H1 (cell line): Measurements from ENCODE around the gene GPBP1L1. TPM values are rescaled to one million over a fixed set of nuclear protein-coding genes. Genes with fewer than 3 reads are reported as not detected.

Experiments
- CTCF ChIA-PET: fragments of 300-600 bp; sonication (Branson Sonifier 250); formaldehyde crosslinking; loops from one replicate; lab custom pipeline; 2021; ENCODE audit not compliant: partially characterized antibody; lab: Charles Lee
- POLR2A ChIA-PET: fragments of 300-600 bp; sonication (Branson Sonifier 250); formaldehyde crosslinking; loops from one replicate; lab custom pipeline; 2021; ENCODE audit warnings: inconsistent platforms; ENCODE audit not compliant: partially characterized antibody; lab: Charles Lee
- DNase-seq, 2 experiments: peaks; one replicate each; pipeline versions ENCODE4 v3.0.0 to v3.0.0-alpha.2; 2010 to 2022; ENCODE audit warnings: low spot score in 2 of 2, low read depth in 1 of 2, mixed read lengths in 1 of 2
- FAIRE-seq: peaks from 2 replicates; lab custom pipeline; 2011; peaks lifted over from hg19 to GRCh38; lab: Jason Lieb, UNC
- H2AFZ ChIP-seq: 2 replicates; pipeline ENCODE4 v1.8.1; 2012; ENCODE audit warnings: low read length, inconsistent platforms
- H2AK5ac ChIP-seq: 2 replicates; pipeline ENCODE4 v1.6.1; 2013; ENCODE audit warnings: low read depth, low read length
- H2BK120ac ChIP-seq: replicated peaks from 2 replicates; pipeline ENCODE3; 2013; ENCODE audit warnings: low read depth, low read length, inconsistent platforms
- H2BK12ac ChIP-seq: 2 replicates; pipeline ENCODE4 v1.6.1; 2013; ENCODE audit warnings: low read depth, low read length
- H2BK15ac ChIP-seq: 2 replicates; pipeline ENCODE4 v1.6.1; 2013; ENCODE audit warnings: low read length
- H2BK20ac ChIP-seq: 2 replicates; pipeline ENCODE4 v1.6.1; 2013; ENCODE audit warnings: low read length
- H2BK5ac ChIP-seq: 2 replicates; pipeline ENCODE4 v1.6.1; 2013; ENCODE audit warnings: low read depth, low read length
- H3K14ac ChIP-seq: 2 replicates; pipeline ENCODE4 v1.6.1; 2013; ENCODE audit warnings: inconsistent platforms; ENCODE audit not compliant: insufficient read length
- H3K18ac ChIP-seq: 2 replicates; pipeline ENCODE4 v1.6.1; 2013; ENCODE audit warnings: low read length; ENCODE audit errors: extremely low read depth
- H3K23ac ChIP-seq: 2 replicates; pipeline ENCODE4 v1.6.1; 2013; ENCODE audit warnings: inconsistent platforms; ENCODE audit not compliant: insufficient read length
- H3K23me2 ChIP-seq: 2 replicates; pipeline ENCODE4 v1.6.1; 2013; ENCODE audit warnings: low read depth, low read length
- H3K27ac ChIP-seq: 2 replicates; pipeline ENCODE4 v1.6.1; 2011; ENCODE audit warnings: low read depth, low read length, inconsistent platforms
- H3K27me3 ChIP-seq, 4 experiments: replicated peaks in 1 of 4; 1 replicate in 1 of 4; 2 replicates in 3 of 4; pipeline versions ENCODE4 v1.6.1 to v1.8.1; 2011 to 2013; ENCODE audit warnings: low read length in 3 of 4, mild to moderate bottlenecking in 3 of 4, inconsistent platforms in 2 of 4, mixed read lengths in 2 of 4, moderate library complexity in 1 of 4; ENCODE audit not compliant: control insufficient read depth in 3 of 4, insufficient read depth in 3 of 4; ENCODE audit errors: extremely low read depth in 1 of 4
- H3K36me3 ChIP-seq, 4 experiments: 2 replicates each; pipeline versions ENCODE4 v1.6.1 to v1.8.1; 2011 to 2013; ENCODE audit warnings: mild to moderate bottlenecking in 4 of 4, low read length in 3 of 4, moderate library complexity in 2 of 4, control low read depth in 1 of 4, inconsistent platforms in 1 of 4; ENCODE audit not compliant: insufficient read depth in 4 of 4, control insufficient read depth in 2 of 4
- H3K4ac ChIP-seq: replicated peaks from 2 replicates; pipeline ENCODE3; 2013; ENCODE audit warnings: low read length, low read depth, mixed read lengths, inconsistent platforms; ENCODE audit not compliant: insufficient read length
- H3K4me1 ChIP-seq, 4 experiments: replicated peaks in 1 of 4; 1 replicate in 1 of 4; 2 replicates in 3 of 4; pipeline versions ENCODE4 v1.6.1 to v1.8.1; 2011 to 2013; ENCODE audit warnings: low read length in 3 of 4, inconsistent platforms in 2 of 4, mixed read lengths in 1 of 4; ENCODE audit not compliant: insufficient read depth in 4 of 4, control insufficient read depth in 3 of 4
- H3K4me2 ChIP-seq, 2 experiments: 2 replicates each; pipeline versions ENCODE4 v1.6.1 to v1.8.1; 2011 to 2013; ENCODE audit warnings: low read depth in 2 of 2, low read length in 2 of 2, control low read depth in 1 of 2, inconsistent platforms in 1 of 2, mild to moderate bottlenecking in 1 of 2; ENCODE audit not compliant: insufficient read depth in 1 of 2
- H3K4me3 ChIP-seq, 4 experiments: fragments of 200-600, 300-600 bp in 1 of 4; sonication (generic), shearing (Covaris generic), sonication (Bioruptor Twin) in 1 of 4; 2 replicates each; pipeline versions ENCODE4 v1.5.1 to v1.8.1; 2011 to 2016; ENCODE audit warnings: low read length in 4 of 4, low read depth in 3 of 4, control low read depth in 2 of 4, inconsistent platforms in 2 of 4, mild to moderate bottlenecking in 2 of 4, mixed read lengths in 1 of 4, moderate library complexity in 1 of 4; ENCODE audit not compliant: insufficient read depth in 2 of 4; ENCODE audit errors: extremely low read depth in 1 of 4
- H3K56ac ChIP-seq: replicated peaks from 2 replicates; pipeline ENCODE3; 2013; ENCODE audit warnings: low read depth, mild to moderate bottlenecking, mixed read lengths, low read length, inconsistent platforms; ENCODE audit not compliant: insufficient read length
- H3K79me1 ChIP-seq: 2 replicates; pipeline ENCODE4 v1.6.1; 2013; ENCODE audit warnings: low read depth, low read length, control low read depth
- H3K79me2 ChIP-seq, 2 experiments: 2 replicates each; pipeline versions ENCODE4 v1.6.1 to v1.8.1; 2012 to 2013; ENCODE audit warnings: low read length in 2 of 2, mild to moderate bottlenecking in 2 of 2, inconsistent platforms in 1 of 2; ENCODE audit not compliant: insufficient read depth in 2 of 2, control insufficient read depth in 1 of 2
- H3K9ac ChIP-seq, 4 experiments: replicated peaks in 1 of 4; 1 replicate in 1 of 4; 2 replicates in 3 of 4; pipeline versions ENCODE4 v1.6.1 to v1.8.1; 2011 to 2013; ENCODE audit warnings: low read depth in 3 of 4, low read length in 3 of 4, control low read depth in 2 of 4, mild to moderate bottlenecking in 2 of 4, moderate library complexity in 2 of 4, inconsistent platforms in 1 of 4; ENCODE audit errors: extremely low read depth in 1 of 4
- H3K9me3 ChIP-seq, 2 experiments: 2 replicates each; pipeline versions ENCODE4 v1.6.1 to v1.8.1; 2012 to 2013; ENCODE audit warnings: mild to moderate bottlenecking in 2 of 2, moderate library complexity in 2 of 2, control low read depth in 1 of 2, inconsistent platforms in 1 of 2, low read depth in 1 of 2, low read length in 1 of 2, mixed read lengths in 1 of 2; ENCODE audit not compliant: insufficient read depth in 2 of 2
- H4K20me1 ChIP-seq, 2 experiments: replicated peaks in 1 of 2; 2 replicates each; pipeline versions ENCODE3 to v1.8.1; 2011 to 2013; ENCODE audit warnings: inconsistent platforms in 2 of 2, low read length in 2 of 2, mild to moderate bottlenecking in 1 of 2; ENCODE audit not compliant: insufficient read depth in 2 of 2, control insufficient read depth in 1 of 2
- H4K5ac ChIP-seq: 2 replicates; pipeline ENCODE4 v1.6.1; 2013; ENCODE audit warnings: low read length, low read depth, mixed read lengths, inconsistent platforms; ENCODE audit not compliant: insufficient read length
- H4K8ac ChIP-seq: 2 replicates; pipeline ENCODE4 v1.8.0; 2013; ENCODE audit warnings: mild to moderate bottlenecking, moderate library complexity, low read length, inconsistent platforms; ENCODE audit not compliant: insufficient read depth; ENCODE audit errors: extremely low read depth
- H4K91ac ChIP-seq: replicated peaks from 2 replicates; pipeline ENCODE3; 2013; ENCODE audit warnings: low read length, mixed read lengths, inconsistent platforms; ENCODE audit not compliant: insufficient read length
- CREB1 ChIP-seq: IDR thresholded peaks from 2 replicates; pipeline ENCODE4 v1.6.1; 2012; ENCODE audit warnings: inconsistent platforms
- CTBP2 ChIP-seq: IDR thresholded peaks from 2 replicates; pipeline ENCODE4 v1.7.0; 2011; ENCODE audit warnings: borderline replicate concordance, mild to moderate bottlenecking, moderate library complexity, mixed read lengths, low read length; ENCODE audit not compliant: insufficient read depth, insufficient read length
- EGR1 ChIP-seq: IDR thresholded peaks from 2 replicates; pipeline ENCODE4 v1.6.1; 2011; ENCODE audit warnings: low read depth, low read length, borderline replicate concordance
- GABPA ChIP-seq: IDR thresholded peaks from 2 replicates; pipeline ENCODE4 v1.6.1; 2011; ENCODE audit warnings: mild to moderate bottlenecking, low read length, moderate library complexity, borderline replicate concordance; ENCODE audit not compliant: insufficient read depth
- HDAC2 ChIP-seq, 2 experiments: fragments of 300-600 bp in 1 of 2; sonication (generic) in 1 of 2; IDR thresholded peaks; 2 replicates each; pipeline ENCODE4 v1.6.1; 2011 to 2012; ENCODE audit warnings: low read depth in 2 of 2, low read length in 2 of 2, mild to moderate bottlenecking in 2 of 2, moderate library complexity in 2 of 2, borderline replicate concordance in 1 of 2, inconsistent platforms in 1 of 2
- JUN ChIP-seq: IDR thresholded peaks from 2 replicates; pipeline ENCODE4 v1.6.1; 2011; ENCODE audit warnings: low read depth, mild to moderate bottlenecking, improper control_type of control experiment, low read length
- KDM5A ChIP-seq: fragments of 200-600 bp; IDR thresholded peaks from 2 replicates; pipeline ENCODE4 v1.7.1; 2012; ENCODE audit warnings: mild to moderate bottlenecking, low read length, inconsistent platforms, mixed read lengths
- POLR2AphosphoS5 ChIP-seq: IDR thresholded peaks from 2 replicates; pipeline ENCODE4 v1.6.1; 2011; ENCODE audit warnings: low read depth, low read length
- RAD21 ChIP-seq, 2 experiments: IDR thresholded peaks in 1 of 2; conservative IDR thresholded peaks in 1 of 2; 2 replicates each; pipeline ENCODE4 v1.6.1; 2011; ENCODE audit warnings: low read depth in 2 of 2, low read length in 2 of 2, improper control_type of control experiment in 1 of 2, inconsistent platforms in 1 of 2, mild to moderate bottlenecking in 1 of 2, moderate library complexity in 1 of 2
- SIN3A ChIP-seq, 2 experiments: IDR thresholded peaks in 1 of 2; conservative IDR thresholded peaks in 1 of 2; 2 replicates each; pipeline ENCODE4 v1.6.1; 2011 to 2012; ENCODE audit warnings: low read length in 2 of 2, improper control_type of control experiment in 1 of 2, low read depth in 1 of 2, mild to moderate bottlenecking in 1 of 2
- SP4 ChIP-seq: IDR thresholded peaks from 2 replicates; pipeline ENCODE4 v1.6.1; 2012; ENCODE audit warnings: low read length, inconsistent platforms
- SUZ12 ChIP-seq: fragments of 200-600 bp; sonication (generic); IDR thresholded peaks from 2 replicates; pipeline ENCODE4 v1.6.1; 2012; ENCODE audit warnings: mild to moderate bottlenecking, inconsistent platforms, low read length, moderate library complexity, mixed read lengths
- TCF12 ChIP-seq: IDR thresholded peaks from 2 replicates; pipeline ENCODE4 v1.6.1; 2011; ENCODE audit warnings: low read depth, mild to moderate bottlenecking, low read length
- TEAD4 ChIP-seq: IDR thresholded peaks from 2 replicates; pipeline ENCODE4 v1.6.1; 2012; ENCODE audit warnings: low read depth, low read length, inconsistent platforms, mixed read lengths
- WGBS, 2 experiments: shearing (Covaris generic) in 1 of 2; methylation state at CpG; one replicate each; pipeline versions ENCODE4 v1.1.6 to v1.1.7; 2013 to 2015; ENCODE audit warnings: low lambda C conversion rate in 2 of 2, mixed read lengths in 2 of 2, inconsistent platforms in 1 of 2, low coverage in 1 of 2, missing lambda C conversion rate in 1 of 2; ENCODE audit not compliant: insufficient replicate concordance in 2 of 2, insufficient coverage in 1 of 2, insufficient read length in 1 of 2; ENCODE audit errors: extremely low coverage in 1 of 2, missing lambda C conversion rate in 1 of 2; 5-methylcytosine and 5-hydroxymethylcytosine counted together
- polyA plus RNA-seq, 7 experiments: library from polyadenylated mRNA; depleted of rRNA in 3 of 7; stranded (reverse) in 5 of 7; unstranded in 2 of 7; fragments of >200 nt in 5 of 7; fragments of 200-250 nt in 2 of 7; gene quantifications; 1 replicate in 5 of 7; 2 replicates in 1 of 7; 4 replicates in 1 of 7; pipeline versions ENCODE4 v1.2.1 to v1.2.3, GENCODE V29; 2011 to 2013; ENCODE audit warnings: missing spikeins in 2 of 7, mixed read lengths in 2 of 7
- total RNA-seq: library from RNA; stranded (reverse); fragmentation: NEBNext Ultra II Directional; extraction: Animal tissue kit (Norgen Biotek cat#: 25700); gene quantifications from 2 replicates; pipeline ENCODE4 v1.2.1, GENCODE V29; 2021

The GPBP1L1 gene
- total and polyA plus RNA-seq, 2 of the 8 experiments (the other 6 are each of a cell fraction or from before 2014, with no cell fraction given) = 70.1 to 119 TPM

DNA sequence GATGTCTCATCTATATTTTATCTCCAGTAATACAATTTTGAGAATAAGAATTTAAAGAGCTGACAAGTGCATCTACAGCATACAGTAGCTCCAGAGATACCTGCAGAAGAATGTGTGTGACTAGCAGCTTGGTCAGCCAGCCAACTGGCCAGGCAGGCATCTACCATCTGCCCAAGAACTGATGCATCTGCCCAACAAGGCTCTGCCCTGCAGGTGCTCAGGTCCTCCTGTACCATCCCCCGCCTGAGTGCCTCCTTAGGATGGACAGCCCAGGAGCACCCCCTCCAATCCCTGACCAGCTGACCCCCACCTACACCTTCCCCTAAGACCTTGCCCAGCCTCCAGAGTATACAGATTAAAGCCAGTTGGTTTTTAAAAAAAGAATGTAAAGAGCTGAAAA is 32.0 kb upstream of the GPBP1L1 start:
- no peak overlapping the region for H2BK120ac ChIP-seq
- no peaks in the 10 kb centered on the region for H3K4me1 ChIP-seq
- no peaks in the 10 kb centered on the region for H4K20me1 ChIP-seq
- H3K14ac ChIP-seq = no peak overlapping the region
- H2BK5ac ChIP-seq = no peak overlapping the region
- H3K18ac ChIP-seq = no peak overlapping the region
- ChIA-PET CTCF (interaction anchor here (1.4 to 2.2 kb wide), 3 partner anchors 11 to 85 kb away, joined by 3 to 8 read pairs (median 3); partner anchors contain the start of gene MAST2), POLR2A (no interaction called here)
- no peak overlapping the region for H3K23ac ChIP-seq
- no peak overlapping the region for H3K27ac ChIP-seq
- H3K4me2 ChIP-seq = no peak overlapping the region
- H3K79me2 ChIP-seq = no peaks in the 10 kb centered on the region
- WGBS, 2 experiments = 100% methylated on average over 1 of the region's 1 CpG; no CpG with 5 or more reads in 1 of the 2 experiments
- no peak overlapping the region for H4K8ac ChIP-seq
- no peak overlapping the region for H2BK15ac ChIP-seq
- no peak overlapping the region for H3K56ac ChIP-seq
- H2AFZ ChIP-seq = no peak overlapping the region
- no peaks in the 10 kb centered on the region for H3K36me3 ChIP-seq
- no peak for DNase-seq
- H2BK20ac ChIP-seq = no peak overlapping the region
- H2AK5ac ChIP-seq = no peak overlapping the region
- H2BK12ac ChIP-seq = no peak overlapping the region
- H3K4ac ChIP-seq = no peak overlapping the region
- no peak overlapping the region for H4K5ac ChIP-seq
- FAIRE-seq = no peak
- H3K4me3 ChIP-seq = no peak overlapping the region
- no peaks in the 10 kb centered on the region for H3K27me3 ChIP-seq
- H3K9me3 ChIP-seq = no peaks in the 10 kb centered on the region
- no peaks in the 10 kb centered on the region for H3K23me2 ChIP-seq
- H4K91ac ChIP-seq = no peak overlapping the region
- H3K9ac ChIP-seq = no peak overlapping the region
- H3K79me1 ChIP-seq = no peaks in the 10 kb centered on the region
- TF ChIP-seq KDM5A (no peak), EGR1 (no peak), JUN (no peak), TCF12 (no peak), POLR2AphosphoS5 (no peak), RAD21 (IDR thresholded peaks at IDR 0.05 in 1 of 2, conservative IDR thresholded peaks at IDR 0.05 in 1 of 2; ENCODE audit: low read depth in 2 of 2, low read length in 2 of 2) (no peak), HDAC2 (IDR thresholded peaks at IDR 0.05; ENCODE audit: borderline replicate concordance in 1 of 2, low read depth in 2 of 2, low read length in 2 of 2) (no peak), CTBP2 (no peak), SUZ12 (no peak), CREB1 (no peak), TEAD4 (no peak), GABPA (no peak), SP4 (no peak), SIN3A (conservative IDR thresholded peaks at IDR 0.05 in 1 of 2, IDR thresholded peaks at IDR 0.05 in 1 of 2; ENCODE audit: low read depth in 1 of 2, low read length in 2 of 2) (no peak)
